Mesenchymal stem cell (in vitro differentiated cells and primary cell): Measurements from ENCODE around the gene NTNG2.

Experiments
- DNase-seq: peaks from one replicate; pipeline ENCODE4 v3.0.0-alpha.2; 2013
- H2AFZ ChIP-seq: one replicate; pipeline ENCODE4 v1.6.1; 2013; ENCODE audit warnings: low read depth, mild to moderate bottlenecking, control low read depth, inconsistent platforms, low read length, moderate library complexity
- H2AK5ac ChIP-seq: 2 replicates; pipeline ENCODE4 v1.6.1; 2013; ENCODE audit warnings: low read length, moderate library complexity, mild to moderate bottlenecking, inconsistent platforms; ENCODE audit not compliant: severe bottlenecking
- H2BK120ac ChIP-seq: one replicate; pipeline ENCODE4 v1.6.1; 2013; ENCODE audit warnings: low read depth, mild to moderate bottlenecking, inconsistent platforms, low read length, moderate library complexity
- H2BK12ac ChIP-seq, 2 experiments: one replicate each; pipeline ENCODE4 v1.6.1; 2013; ENCODE audit warnings: inconsistent platforms in 2 of 2, low read length in 2 of 2, mild to moderate bottlenecking in 2 of 2, moderate library complexity in 2 of 2, control low read depth in 1 of 2
- H2BK15ac ChIP-seq: one replicate; pipeline ENCODE4 v1.6.1; 2013; ENCODE audit warnings: mild to moderate bottlenecking, low read depth, inconsistent platforms; ENCODE audit not compliant: poor library complexity, severe bottlenecking
- H2BK5ac ChIP-seq: 2 replicates; pipeline ENCODE4 v1.6.1; 2013; ENCODE audit warnings: low read depth, mild to moderate bottlenecking, low read length, control low read depth, inconsistent platforms; ENCODE audit not compliant: poor library complexity, severe bottlenecking
- H3K14ac ChIP-seq, 2 experiments: one replicate each; pipeline ENCODE4 v1.6.1; 2013; ENCODE audit warnings: inconsistent platforms in 2 of 2, low read length in 2 of 2, control low read depth in 1 of 2, mild to moderate bottlenecking in 1 of 2, moderate library complexity in 1 of 2
- H3K18ac ChIP-seq, 2 experiments: one replicate each; pipeline ENCODE4 v1.6.1; 2013; ENCODE audit warnings: inconsistent platforms in 2 of 2, low read length in 2 of 2, control low read depth in 1 of 2, low read depth in 1 of 2, mild to moderate bottlenecking in 1 of 2
- H3K23ac ChIP-seq, 2 experiments: one replicate each; pipeline ENCODE4 v1.6.1; 2013; ENCODE audit warnings: inconsistent platforms in 2 of 2, low read length in 2 of 2, mild to moderate bottlenecking in 2 of 2, moderate library complexity in 2 of 2, control low read depth in 1 of 2
- H3K27ac ChIP-seq: 2 replicates; pipeline ENCODE4 v1.5.1; 2013; ENCODE audit warnings: mild to moderate bottlenecking, moderate library complexity, low read length, control low read depth, inconsistent platforms; ENCODE audit not compliant: poor library complexity, severe bottlenecking
- H3K27me3 ChIP-seq, 2 experiments: 2 replicates each; pipeline versions ENCODE4 v1.6.1 to v1.7.0; 2013; ENCODE audit warnings: low read length in 2 of 2, mild to moderate bottlenecking in 2 of 2, moderate library complexity in 2 of 2, control low read depth in 1 of 2, inconsistent platforms in 1 of 2; ENCODE audit not compliant: control insufficient read depth in 1 of 2, insufficient read depth in 1 of 2
- H3K36me3 ChIP-seq, 2 experiments: 2 replicates each; pipeline versions ENCODE4 v1.6.1 to v1.7.0; 2013; ENCODE audit warnings: low read length in 2 of 2, control low read depth in 1 of 2, inconsistent platforms in 1 of 2, low read depth in 1 of 2, mild to moderate bottlenecking in 1 of 2; ENCODE audit not compliant: insufficient read depth in 2 of 2, control insufficient read depth in 1 of 2
- H3K4ac ChIP-seq, 2 experiments: one replicate each; pipeline ENCODE4 v1.6.1; 2013; ENCODE audit warnings: inconsistent platforms in 2 of 2, low read length in 2 of 2, mild to moderate bottlenecking in 2 of 2, moderate library complexity in 2 of 2, control low read depth in 1 of 2, low read depth in 1 of 2
- H3K4me1 ChIP-seq: 2 replicates; pipeline ENCODE4 v1.6.1; 2013; ENCODE audit warnings: low read depth, low read length, control low read depth; ENCODE audit not compliant: control insufficient read depth, insufficient read depth
- H3K4me2 ChIP-seq: 2 replicates; pipeline ENCODE4 v1.6.1; 2013; ENCODE audit warnings: low read length, mild to moderate bottlenecking, inconsistent platforms; ENCODE audit not compliant: poor library complexity, severe bottlenecking
- H3K4me3 ChIP-seq, 2 experiments: 2 replicates each; pipeline versions ENCODE4 v1.5.1 to v1.7.0; 2013; ENCODE audit warnings: low read length in 2 of 2, mild to moderate bottlenecking in 2 of 2, control low read depth in 1 of 2, low read depth in 1 of 2; ENCODE audit not compliant: insufficient read depth in 1 of 2
- H3K79me1 ChIP-seq: replicated peaks from 2 replicates; pipeline ENCODE4 v1.6.1; 2013; ENCODE audit warnings: mild to moderate bottlenecking, control low read depth, low read length, inconsistent platforms; ENCODE audit not compliant: poor library complexity, severe bottlenecking
- H3K9ac ChIP-seq: 2 replicates; pipeline ENCODE4 v1.7.0; 2013; ENCODE audit warnings: mild to moderate bottlenecking, low read length, moderate library complexity
- H3K9me3 ChIP-seq: 2 replicates; pipeline ENCODE4 v1.7.0; 2013; ENCODE audit warnings: mild to moderate bottlenecking, low read length; ENCODE audit not compliant: control insufficient read depth
- H4K8ac ChIP-seq: one replicate; pipeline ENCODE4 v1.6.1; 2013; ENCODE audit warnings: inconsistent platforms, mild to moderate bottlenecking, low read length, moderate library complexity
- H4K91ac ChIP-seq: one replicate; pipeline ENCODE4 v1.6.1; 2013; ENCODE audit warnings: mild to moderate bottlenecking, low read length, inconsistent platforms
- WGBS: methylation state at CpG from one replicate; pipeline ENCODE4 v1.1.7; 2013; ENCODE audit warnings: mixed read lengths; 5-methylcytosine and 5-hydroxymethylcytosine counted together

The NTNG2 gene

GRCh38 chr9:132151118-132151517, 10.7 kb upstream of the NTNG2 start:
- Histone ChIP-seq H2BK5ac (no peak overlapping the region), H3K79me1 (no peaks in the 10 kb centered on the region), H3K4me2 (no peak overlapping the region), H4K8ac (no peak overlapping the region), H3K4me1 (no peaks in the 10 kb centered on the region), H3K4ac (no peak overlapping the region), H3K18ac (no peak overlapping the region), H3K23ac (no peak overlapping the region), H2BK120ac (no peak overlapping the region), H3K27ac (no peak overlapping the region), H3K9ac (no peak overlapping the region), H2BK12ac (no peak overlapping the region), H3K9me3 (no peaks in the 10 kb centered on the region), H4K91ac (no peak overlapping the region), H2AK5ac (no peak overlapping the region), H3K14ac (no peak overlapping the region), H2AFZ (no peak overlapping the region), H3K36me3 (peaks cover 0 to 3% of the 10 kb centered on the region in 2 experiments), H3K4me3 (no peak overlapping the region), H3K27me3 (peaks cover 77 to 96% of the 10 kb centered on the region in 2 experiments), H2BK15ac (no peak overlapping the region)
- DNase-seq: no peak
- 95% methylated on average over 3 of the region's 4 CpGs for WGBS

- Histone ChIP-seq H3K36me3 (peaks cover 0 to 3% of the 10 kb centered on the region in 2 experiments), H3K9ac (no peak overlapping the region), H3K79me1 (no peaks in the 10 kb centered on the region), H4K91ac (no peak overlapping the region), H2AK5ac (no peak overlapping the region), H3K27ac (no peak overlapping the region), H3K4ac (no peak overlapping the region), H2BK5ac (no peak overlapping the region), H2BK120ac (no peak overlapping the region), H2BK12ac (no peak overlapping the region), H3K9me3 (no peaks in the 10 kb centered on the region), H3K27me3 (peaks cover 82 to 95% of the 10 kb centered on the region in 2 experiments), H2AFZ (no peak overlapping the region), H2BK15ac (no peak overlapping the region), H3K4me2 (no peak overlapping the region), H3K4me3 (no peak overlapping the region), H3K4me1 (no peaks in the 10 kb centered on the region), H3K23ac (no peak overlapping the region), H3K18ac (no peak overlapping the region), H4K8ac (no peak overlapping the region), H3K14ac (no peak overlapping the region)
- DNase-seq: no peak
- 87% methylated on average over 10 of the region's 10 CpGs for WGBS
Observed at GRCh38 chr9:132152231-132152630, 9.6 kb upstream of the NTNG2 start.

GRCh38 chr9:132154863-132155567, 6.8 kb upstream of the NTNG2 start:
- Histone ChIP-seq H3K9me3 (no peaks in the 10 kb centered on the region), H3K4me1 (no peaks in the 10 kb centered on the region), H2BK15ac (no peak overlapping the region), H3K9ac (no peak overlapping the region), H4K8ac (no peak overlapping the region), H3K79me1 (no peaks in the 10 kb centered on the region), H2BK5ac (no peak overlapping the region), H3K4ac (no peak overlapping the region), H2AFZ (no peak overlapping the region), H3K4me2 (no peak overlapping the region), H3K23ac (no peak overlapping the region), H3K27ac (no peak overlapping the region), H3K14ac (peak overlapping the region in 1 of 2 experiments; percentile 42), H2AK5ac (no peak overlapping the region), H2BK120ac (no peak overlapping the region), H4K91ac (no peak overlapping the region), H3K36me3 (peaks cover 0 to 3% of the 10 kb centered on the region in 2 experiments), H3K18ac (no peak overlapping the region), H3K27me3 (peaks cover 87 to 98% of the 10 kb centered on the region in 2 experiments), H2BK12ac (no peak overlapping the region), H3K4me3 (no peak overlapping the region)
- DNase-seq: no peak
- WGBS: 46% methylated on average over 15 of the region's 16 CpGs

GRCh38 chr9:132155568-132155895, 6.3 kb upstream of the NTNG2 start:
- no peak overlapping the region for H3K4ac ChIP-seq
- H3K9ac ChIP-seq: no peak overlapping the region
- H2BK12ac ChIP-seq: no peak overlapping the region
- H3K27me3 ChIP-seq: peaks cover 87 to 98% of the 10 kb centered on the region in 2 experiments
- peaks cover 1% of the 10 kb centered on the region for H3K4me1 ChIP-seq
- no peak overlapping the region for H2AK5ac ChIP-seq
- no peak overlapping the region for H2BK120ac ChIP-seq
- H3K14ac ChIP-seq: peak overlapping the region in 1 of 2 experiments; percentile 70
- H4K8ac ChIP-seq: no peak overlapping the region
- H3K27ac ChIP-seq: no peak overlapping the region
- no peaks in the 10 kb centered on the region for H3K79me1 ChIP-seq
- WGBS: 60% methylated on average over 2 of the region's 3 CpGs
- DNase-seq: no peak
- H2AFZ ChIP-seq: no peak overlapping the region
- H3K23ac ChIP-seq: no peak overlapping the region
- no peak overlapping the region for H3K18ac ChIP-seq
- no peak overlapping the region for H2BK15ac ChIP-seq
- H3K9me3 ChIP-seq: no peaks in the 10 kb centered on the region
- no peak overlapping the region for H3K4me3 ChIP-seq
- no peak overlapping the region for H3K4me2 ChIP-seq
- H4K91ac ChIP-seq: no peak overlapping the region
- H2BK5ac ChIP-seq: no peak overlapping the region
- peaks cover 0 to 3% of the 10 kb centered on the region in 2 experiments for H3K36me3 ChIP-seq
